ENCODE measurements around the gene NDUFAF4.

NDUFAF4 gene

GRCh38 chr6:96856856-96857255 lies 40.8 kb downstream of the NDUFAF4 start:
- Histone ChIP-seq H3K4me3 (no peak overlapping the region), H3K27me3 (no peaks in the 10 kb centered on the region), H4K20me1 (no peaks in the 10 kb centered on the region), H3K9me3 (replicated peaks in 1 of 11) (peaks cover 0 to 10% (median 0%) of the 10 kb centered on the region in 11 experiments; a peak in 3 of 22 replicates), H3K4me2 (no peak overlapping the region), H3K9ac (no peak overlapping the region), H3K36me3 (no peaks in the 10 kb centered on the region), H3K4me1 (no peaks in the 10 kb centered on the region), H3K27ac (no peak overlapping the region)
- no peak for TF ChIP-seq Cebpa-rat (IDR thresholded peaks at IDR 0.05)

GRCh38 chr6:96853083-96853482 lies 44.6 kb downstream of the NDUFAF4 start:
- Histone ChIP-seq H3K27ac (no peak overlapping the region), H3K36me3 (no peaks in the 10 kb centered on the region), H3K4me3 (no peak overlapping the region), H3K4me1 (no peaks in the 10 kb centered on the region), H3K9me3 (replicated peaks in 1 of 11) (peaks cover 0 to 13% (median 0%) of the 10 kb centered on the region in 11 experiments; a peak in 6 of 22 replicates), H3K4me2 (no peak overlapping the region), H3K27me3 (no peaks in the 10 kb centered on the region), H3K9ac (no peak overlapping the region), H4K20me1 (no peaks in the 10 kb centered on the region)
- TF ChIP-seq Cebpa-rat (IDR thresholded peaks at IDR 0.05): no peak

- Histone ChIP-seq H3K27ac (no peak overlapping the region), H3K4me2 (no peak overlapping the region), H3K36me3 (no peaks in the 10 kb centered on the region), H3K4me1 (no peaks in the 10 kb centered on the region), H3K9ac (no peak overlapping the region), H3K27me3 (no peaks in the 10 kb centered on the region), H4K20me1 (no peaks in the 10 kb centered on the region), H3K9me3 (replicated peaks in 1 of 11) (peaks cover 0 to 15% (median 0%) of the 10 kb centered on the region in 11 experiments; a peak in 9 of 22 replicates), H3K4me3 (no peak overlapping the region)
- no peak for TF ChIP-seq Cebpa-rat (IDR thresholded peaks at IDR 0.05)
Observed at GRCh38 chr6:96852605-96853004, 45.1 kb downstream of the NDUFAF4 start.

GRCh38 chr6:96851858-96852257 lies 45.8 kb downstream of the NDUFAF4 start:
- Histone ChIP-seq H3K36me3 (no peaks in the 10 kb centered on the region), H3K4me3 (no peak overlapping the region), H4K20me1 (no peaks in the 10 kb centered on the region), H3K4me1 (no peaks in the 10 kb centered on the region), H3K27ac (no peak overlapping the region), H3K27me3 (no peaks in the 10 kb centered on the region), H3K9me3 (replicated peaks in 1 of 11) (peaks cover 0 to 20% (median 5%) of the 10 kb centered on the region in 11 experiments; a peak in 12 of 22 replicates), H3K4me2 (no peak overlapping the region), H3K9ac (no peak overlapping the region)
- TF ChIP-seq Cebpa-rat (IDR thresholded peaks at IDR 0.05): no peak

- H4K20me1 ChIP-seq: no peaks in the 10 kb centered on the region
- no peak overlapping the region for H3K27ac ChIP-seq
- peaks cover 4 to 23% (median 11%) of the 10 kb centered on the region in 11 experiments; a peak in 16 of 22 replicates for H3K9me3 ChIP-seq (replicated peaks in 1 of 11)
- H3K27me3 ChIP-seq: no peaks in the 10 kb centered on the region
- no peak overlapping the region for H3K4me3 ChIP-seq
- no peaks in the 10 kb centered on the region for H3K36me3 ChIP-seq
- no peak overlapping the region for H3K9ac ChIP-seq
- no peak for TF ChIP-seq Cebpa-rat (IDR thresholded peaks at IDR 0.05)
- no peak overlapping the region for H3K4me2 ChIP-seq
- H3K4me1 ChIP-seq: no peaks in the 10 kb centered on the region
Observed at GRCh38 chr6:96849615-96850014, 48.1 kb downstream of the NDUFAF4 start.

GRCh38 chr6:96844530-96844929 lies 53.2 kb downstream of the NDUFAF4 start:
- H3K36me3 ChIP-seq: no peaks in the 10 kb centered on the region
- TF ChIP-seq Cebpa-rat (IDR thresholded peaks at IDR 0.05): no peak
- H3K27ac ChIP-seq: no peak overlapping the region
- no peaks in the 10 kb centered on the region for H3K4me1 ChIP-seq
- peaks cover 4 to 20% (median 9%) of the 10 kb centered on the region in 11 experiments; a peak in 15 of 22 replicates for H3K9me3 ChIP-seq (replicated peaks in 1 of 11)
- H3K4me3 ChIP-seq: no peak overlapping the region
- no peak overlapping the region for H3K9ac ChIP-seq
- no peak overlapping the region for H3K4me2 ChIP-seq
- no peaks in the 10 kb centered on the region for H4K20me1 ChIP-seq
- H3K27me3 ChIP-seq: no peaks in the 10 kb centered on the region

GRCh38 chr6:96841345-96841744 lies 56.3 kb downstream of the NDUFAF4 start:
- Histone ChIP-seq H4K20me1 (no peaks in the 10 kb centered on the region), H3K4me3 (no peak overlapping the region), H3K9ac (no peak overlapping the region), H3K4me1 (peaks cover under 1 to 9% (median 1%) of the 10 kb centered on the region in 10 experiments; a peak in 17 of 20 replicates), H3K36me3 (no peaks in the 10 kb centered on the region), H3K4me2 (no peak overlapping the region), H3K27me3 (peaks cover 0 to 7% (median 0%) of the 10 kb centered on the region in 11 experiments; a peak in 1 of 22 replicates), H3K27ac (no peak overlapping the region), H3K9me3 (replicated peaks in 1 of 11) (peaks cover 0 to 15% (median 8%) of the 10 kb centered on the region in 11 experiments; a peak in 9 of 22 replicates)
- TF ChIP-seq Cebpa-rat (IDR thresholded peaks at IDR 0.05): no peak
